IPS-11a (cell line): ENCODE data around the gene CCDC33.

Experiments
- H3K4me3 ChIP-seq: one replicate; pipeline ENCODE4 v1.5.1; 2013; ENCODE audit warnings: low read depth, low read length, control low read depth

Gene CCDC33

GRCh38 chr15:74208496-74208895 is 27.6 kb upstream of the CCDC33 start:
- no peak overlapping the region for H3K4me3 ChIP-seq

- H3K4me3 ChIP-seq = no peak overlapping the region
Measured at GRCh38 chr15:74208901-74209559, 27.1 kb upstream of the CCDC33 start.

GRCh38 chr15:74209560-74209958 is 26.6 kb upstream of the CCDC33 start:
- H3K4me3 ChIP-seq = no peak overlapping the region

GRCh38 chr15:74209997-74210671 is 26.0 kb upstream of the CCDC33 start:
- no peak overlapping the region for H3K4me3 ChIP-seq

- H3K4me3 ChIP-seq = no peak overlapping the region
Measured at GRCh38 chr15:74210729-74211128, 25.4 kb upstream of the CCDC33 start.

GRCh38 chr15:74211656-74212055 is 24.5 kb upstream of the CCDC33 start:
- no peak overlapping the region for H3K4me3 ChIP-seq

GRCh38 chr15:74212494-74212893 is 23.6 kb upstream of the CCDC33 start:
- H3K4me3 ChIP-seq = no peak overlapping the region

- no peak overlapping the region for H3K4me3 ChIP-seq
Measured at GRCh38 chr15:74213858-74214284, 22.3 kb upstream of the CCDC33 start.

- no peak overlapping the region for H3K4me3 ChIP-seq
Measured at GRCh38 chr15:74214324-74215021, 21.7 kb upstream of the CCDC33 start.

- no peak overlapping the region for H3K4me3 ChIP-seq
Measured at GRCh38 chr15:74215958-74216357, 20.2 kb upstream of the CCDC33 start.

GRCh38 chr15:74216949-74217348 is 19.2 kb upstream of the CCDC33 start:
- no peak overlapping the region for H3K4me3 ChIP-seq

GRCh38 chr15:74217907-74218885 is 17.9 kb upstream of the CCDC33 start:
- H3K4me3 ChIP-seq = no peak overlapping the region

GRCh38 chr15:74220475-74221248 is 15.5 kb upstream of the CCDC33 start:
- no peak overlapping the region for H3K4me3 ChIP-seq

GRCh38 chr15:74221399-74222239 is 14.5 kb upstream of the CCDC33 start:
- no peak overlapping the region for H3K4me3 ChIP-seq

- no peak overlapping the region for H3K4me3 ChIP-seq
Measured at GRCh38 chr15:74222240-74223119, 13.6 kb upstream of the CCDC33 start.

- no peak overlapping the region for H3K4me3 ChIP-seq
Measured at GRCh38 chr15:74225928-74226327, 10.2 kb upstream of the CCDC33 start.

- no peak overlapping the region for H3K4me3 ChIP-seq
Measured at GRCh38 chr15:74226761-74227540, 9.2 kb upstream of the CCDC33 start.
